Activated CD8-positive, alpha-beta T cell treated with anti-CD3 and anti-CD28 coated beads for 36 hours (primary cell): Measurements from ENCODE around the gene ANTKMT. TPM values are rescaled to one million over a fixed set of nuclear protein-coding genes. Genes with fewer than 3 reads are reported as not detected.

Source experiments
- ATAC-seq: fragments of 200-7000 bp; cut with Tn5 transposase; one replicate; pipeline ENCODE4 v1.10.0; 2021; ENCODE audit warnings: mild to moderate bottlenecking, moderate library complexity
- CTCF ChIA-PET: fragments of 350-600 bp; sonication (Branson Sonifier 250); formaldehyde crosslinking; loops from one replicate; lab custom pipeline; 2021; ENCODE audit warnings: antibody characterized with exemption; lab: Charles Lee
- POLR2A ChIA-PET: fragments of 350-600 bp; sonication (Branson Sonifier 250); formaldehyde crosslinking; loops from one replicate; lab custom pipeline; 2021; ENCODE audit warnings: antibody characterized with exemption; lab: Charles Lee
- DNase-seq: peaks from one replicate; pipeline ENCODE4 v3.0.0-alpha.2; 2020
- H3K27ac Mint-ChIP-seq: one replicate; pipeline ENCODE4 v1.8.0; 2021; ENCODE audit warnings: mild to moderate bottlenecking, mixed read lengths
- H3K27me3 Mint-ChIP-seq: one replicate; pipeline ENCODE4 v1.8.0; 2021; ENCODE audit warnings: mixed read lengths
- H3K36me3 Mint-ChIP-seq: one replicate; pipeline ENCODE4 v1.8.0; 2021; ENCODE audit warnings: low read depth, mixed read lengths
- H3K4me1 Mint-ChIP-seq: one replicate; pipeline ENCODE4 v1.8.0; 2021; ENCODE audit warnings: low read depth, mixed read lengths
- H3K4me3 Mint-ChIP-seq: one replicate; pipeline ENCODE4 v1.8.0; 2021; ENCODE audit warnings: mild to moderate bottlenecking, moderate library complexity, mixed read lengths
- H3K9me3 Mint-ChIP-seq: one replicate; pipeline ENCODE4 v1.8.0; 2021; ENCODE audit warnings: mixed read lengths
- intact Hi-C: fragments of 100-400 bp; cut with micrococcal nuclease; formaldehyde crosslinking; loops from one replicate; pipeline ENCODE4 v1.10.0; 2022
- microRNA-seq: library from miRNA; unstranded; fragments of <30 nt; microRNA quantifications from one replicate; pipeline ENCODE4 v1.2.0, GENCODE V29; 2022; ENCODE audit warnings: borderline microRNAs expressed, borderline replicate concordance
- total RNA-seq, 2 experiments: library from RNA; stranded (reverse); gene quantifications; one replicate each; pipeline ENCODE4 v1.2.3, GENCODE V29; 2021
- TF ChIP-seq, protein P1 (sequence below): fragments of 200-600 bp; IDR thresholded peaks from one replicate; pipeline ENCODE4 v1.8.0; 2022; ENCODE audit warnings: antibody characterized with exemption, mild to moderate bottlenecking

The ANTKMT gene
- total RNA-seq, 2 experiments from 2014 or later = 34.3 to 38.4 TPM

- no peaks in the 10 kb centered on the region for H3K36me3 Mint-ChIP-seq
- H3K4me3 Mint-ChIP-seq = no peak overlapping the region
- TF ChIP-seq, protein P1, sequence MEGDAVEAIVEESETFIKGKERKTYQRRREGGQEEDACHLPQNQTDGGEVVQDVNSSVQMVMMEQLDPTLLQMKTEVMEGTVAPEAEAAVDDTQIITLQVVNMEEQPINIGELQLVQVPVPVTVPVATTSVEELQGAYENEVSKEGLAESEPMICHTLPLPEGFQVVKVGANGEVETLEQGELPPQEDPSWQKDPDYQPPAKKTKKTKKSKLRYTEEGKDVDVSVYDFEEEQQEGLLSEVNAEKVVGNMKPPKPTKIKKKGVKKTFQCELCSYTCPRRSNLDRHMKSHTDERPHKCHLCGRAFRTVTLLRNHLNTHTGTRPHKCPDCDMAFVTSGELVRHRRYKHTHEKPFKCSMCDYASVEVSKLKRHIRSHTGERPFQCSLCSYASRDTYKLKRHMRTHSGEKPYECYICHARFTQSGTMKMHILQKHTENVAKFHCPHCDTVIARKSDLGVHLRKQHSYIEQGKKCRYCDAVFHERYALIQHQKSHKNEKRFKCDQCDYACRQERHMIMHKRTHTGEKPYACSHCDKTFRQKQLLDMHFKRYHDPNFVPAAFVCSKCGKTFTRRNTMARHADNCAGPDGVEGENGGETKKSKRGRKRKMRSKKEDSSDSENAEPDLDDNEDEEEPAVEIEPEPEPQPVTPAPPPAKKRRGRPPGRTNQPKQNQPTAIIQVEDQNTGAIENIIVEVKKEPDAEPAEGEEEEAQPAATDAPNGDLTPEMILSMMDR = no peak
- H3K27ac Mint-ChIP-seq = no peak overlapping the region
- no peak for ATAC-seq
- no peak for DNase-seq
- no peaks in the 10 kb centered on the region for H3K27me3 Mint-ChIP-seq
- POLR2A ChIA-PET = no interaction called here
- intact Hi-C loops = no loop called here
- H3K9me3 Mint-ChIP-seq = no peaks in the 10 kb centered on the region
- H3K4me1 Mint-ChIP-seq = no peaks in the 10 kb centered on the region
- CTCF ChIA-PET = no interaction called here
Observed at GRCh38 chr16:768428-768827, 47.5 kb downstream of the ANTKMT start.

DNA sequence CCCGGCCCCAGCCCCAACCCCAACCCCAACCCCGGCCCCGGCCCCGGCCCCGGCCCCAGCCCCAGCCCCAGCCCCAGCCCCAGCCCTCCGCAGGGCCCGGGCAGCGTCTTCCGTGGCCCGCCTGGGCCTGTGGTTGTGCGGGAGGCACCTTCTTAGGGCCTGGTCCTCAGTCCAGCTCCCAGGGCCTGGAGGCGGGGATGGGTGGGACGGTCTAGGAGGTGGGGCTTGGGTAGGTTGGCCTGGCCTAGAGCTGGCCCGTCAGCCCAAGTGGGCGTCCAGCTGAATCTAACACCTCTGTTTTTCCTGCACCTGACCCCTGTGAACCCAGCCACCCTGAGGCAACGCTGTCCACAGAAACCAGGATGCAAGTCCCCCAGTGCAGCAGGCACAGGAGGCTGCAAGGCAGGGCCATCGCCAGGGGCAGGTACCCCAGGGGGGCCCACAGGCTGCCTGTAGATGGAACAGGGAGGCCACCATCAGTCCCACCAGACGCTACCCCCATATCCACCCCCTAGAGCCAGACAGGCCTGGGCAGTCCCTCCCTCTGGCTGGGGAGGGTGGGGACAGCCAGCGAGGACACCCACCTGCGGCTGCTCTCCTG, 48.3 kb downstream of the ANTKMT start:
- H3K27ac Mint-ChIP-seq = no peak overlapping the region
- no peak overlapping the region for H3K4me3 Mint-ChIP-seq
- ChIA-PET POLR2A (no interaction called here), CTCF (interaction anchor here (1.3 kb wide), 1 partner anchor 57 kb away, joined by 4 read pairs; no protein-coding TSS in a partner anchor)
- no peaks in the 10 kb centered on the region for H3K4me1 Mint-ChIP-seq
- intact Hi-C loops = no loop called here
- H3K36me3 Mint-ChIP-seq = no peaks in the 10 kb centered on the region
- TF ChIP-seq, protein P1 = no peak
- DNase-seq (no peak), ATAC-seq (no peak)
- no peaks in the 10 kb centered on the region for H3K27me3 Mint-ChIP-seq
- H3K9me3 Mint-ChIP-seq = no peaks in the 10 kb centered on the region

DNA sequence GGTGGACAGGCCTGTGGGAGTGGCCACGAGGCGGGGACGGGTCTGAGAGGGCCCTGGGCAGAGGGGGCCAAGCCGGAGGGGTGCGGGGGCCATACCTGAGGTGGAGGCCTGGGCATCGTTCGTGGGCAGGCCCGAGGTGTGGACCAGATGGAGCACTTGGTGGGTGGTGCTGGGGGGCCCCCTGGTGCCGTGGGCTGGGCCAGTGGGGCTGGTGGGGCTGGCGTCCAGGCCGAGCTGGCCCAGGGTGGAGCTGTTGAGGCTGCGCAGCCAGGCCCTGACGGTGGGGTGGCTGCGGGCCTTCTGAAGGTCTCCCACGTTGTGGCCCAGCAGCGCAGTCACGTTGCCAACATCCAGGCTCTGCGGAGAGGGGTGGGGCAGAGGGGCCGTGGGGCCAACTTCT, 49.0 kb downstream of the ANTKMT start:
- CTCF ChIA-PET = interaction anchor here (1.3 kb wide), 1 partner anchor 58 kb away, joined by 4 read pairs; no protein-coding TSS in a partner anchor
- Mint-ChIP-seq H3K9me3 (no peaks in the 10 kb centered on the region), H3K27ac (no peak overlapping the region), H3K4me3 (no peak overlapping the region), H3K36me3 (no peaks in the 10 kb centered on the region), H3K4me1 (no peaks in the 10 kb centered on the region), H3K27me3 (no peaks in the 10 kb centered on the region)
- ATAC-seq (no peak), DNase-seq (no peak)
- POLR2A ChIA-PET = interaction anchor here (0.9 kb wide), 1 partner anchor 57 kb away, joined by 3 read pairs; no protein-coding TSS in a partner anchor
- TF ChIP-seq, protein P1 = no peak
- intact Hi-C loops = no loop called here

DNA sequence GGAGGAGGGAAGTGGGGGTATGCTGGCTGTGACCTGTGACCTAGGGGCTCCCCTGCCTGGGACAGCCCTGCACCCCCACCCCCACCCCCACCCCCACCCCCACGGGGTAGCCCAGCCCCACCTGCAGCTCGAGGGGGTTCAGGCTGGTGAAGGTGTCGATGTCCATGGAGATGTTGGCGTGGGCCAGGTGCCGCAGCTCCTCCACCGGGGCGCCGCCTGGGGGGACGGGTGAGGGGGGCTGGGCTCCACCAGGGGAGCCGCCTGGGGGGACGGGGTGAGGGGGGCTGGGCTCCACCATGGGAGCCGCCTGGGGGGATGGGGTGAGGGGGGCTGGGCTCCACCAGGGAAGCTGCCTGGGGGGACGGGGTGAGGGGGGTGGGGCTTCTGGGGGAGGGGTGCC, 49.5 kb downstream of the ANTKMT start:
- CTCF ChIA-PET = interaction anchor here (1.3 kb wide), 1 partner anchor 58 kb away, joined by 4 read pairs; no protein-coding TSS in a partner anchor
- H3K36me3 Mint-ChIP-seq = no peaks in the 10 kb centered on the region
- H3K9me3 Mint-ChIP-seq = no peaks in the 10 kb centered on the region
- intact Hi-C loops = no loop called here
- TF ChIP-seq, protein P1 = no peak
- no peak overlapping the region for H3K27ac Mint-ChIP-seq
- H3K4me1 Mint-ChIP-seq = no peaks in the 10 kb centered on the region
- ATAC-seq (no peak), DNase-seq (no peak)
- POLR2A ChIA-PET = interaction anchor here (0.9 kb wide), 1 partner anchor 57 kb away, joined by 3 read pairs; no protein-coding TSS in a partner anchor
- no peaks in the 10 kb centered on the region for H3K27me3 Mint-ChIP-seq
- H3K4me3 Mint-ChIP-seq = no peak overlapping the region

Small RNA genes within 50 kb of the gene (microRNA-seq; reads per million reads assigned to microRNA genes)
- not detected for gene MIR662

Other genes starting within 250 kb of the ANTKMT start
- 10 to 100 TPM; 76.4 to 81.2 TPM for gene CAPN15, start 193.4 kb upstream of the ANTKMT start, total RNA-seq
- gene PRR35, start 160.8 kb upstream of the ANTKMT start, total RNA-seq = not detected
- under 1 TPM; 0.41 to 0.72 TPM for gene NHLRC4, start 154.1 kb upstream of the ANTKMT start, total RNA-seq
- 10 to 100 TPM; 18.5 to 18.6 TPM for gene PIGQ, start 151.2 kb upstream of the ANTKMT start, total RNA-seq
- 1 to 10 TPM; 8.1 to 8.8 TPM for gene RAB40C, start 131.1 kb upstream of the ANTKMT start, total RNA-seq
- under 1 TPM in 1 of 2 experiments, not detected in 1; 0.25 TPM for gene WFIKKN1, start 90.2 kb upstream of the ANTKMT start, total RNA-seq
- gene METTL26, start 84.8 kb upstream of the ANTKMT start, total RNA-seq = 100 to 1,000 TPM; 119 to 133 TPM
- gene MCRIP2, start 79.3 kb upstream of the ANTKMT start, total RNA-seq = 10 to 100 TPM; 60.7 to 62.7 TPM
- 10 to 100 TPM; 89.6 to 90.7 TPM for gene WDR90, start 71.8 kb upstream of the ANTKMT start, total RNA-seq
- 100 to 1,000 TPM; 110 TPM for gene RHOT2, start 53.0 kb upstream of the ANTKMT start, total RNA-seq
- under 1 TPM; 0.79 to 0.89 TPM for gene RHBDL1, start 45.5 kb upstream of the ANTKMT start, total RNA-seq
- gene STUB1, start 40.7 kb upstream of the ANTKMT start, total RNA-seq = 10 to 100 TPM; 57.1 to 61.7 TPM
- 10 to 100 TPM; 26.2 to 28.7 TPM for gene JMJD8, start 36.8 kb upstream of the ANTKMT start, total RNA-seq
- 10 to 100 TPM; 17.6 to 18.7 TPM for gene WDR24, start 30.7 kb upstream of the ANTKMT start, total RNA-seq
- gene FBXL16, start 15.3 kb upstream of the ANTKMT start, total RNA-seq = 1 to 10 TPM; 5.9 to 8.0 TPM
- 10 to 100 TPM; 37.2 to 43.1 TPM for gene METRN, start 6.0 kb upstream of the ANTKMT start, total RNA-seq
- 1 to 10 TPM; 4.6 to 5.7 TPM for gene CCDC78, start 5.3 kb downstream of the ANTKMT start, total RNA-seq
- 10 to 100 TPM; 28.8 to 32.6 TPM for gene HAGHL, start 6.0 kb downstream of the ANTKMT start, total RNA-seq
- 10 to 100 TPM; 21.3 to 25.0 TPM for gene CIAO3, start 19.9 kb downstream of the ANTKMT start, total RNA-seq
- not detected for gene MSLN, start 39.6 kb downstream of the ANTKMT start, total RNA-seq
- gene RPUSD1, start 67.2 kb downstream of the ANTKMT start, total RNA-seq = 10 to 100 TPM; 17.1 to 18.1 TPM
- 100 to 1,000 TPM in 1 of 2 experiments, 10 to 100 TPM in 1; 95.6 to 115 TPM for gene CHTF18, start 67.5 kb downstream of the ANTKMT start, total RNA-seq
- gene GNG13, start 79.6 kb downstream of the ANTKMT start, total RNA-seq = not detected
- 1 to 10 TPM; 8.7 to 9.7 TPM for gene LMF1, start 249.8 kb downstream of the ANTKMT start, total RNA-seq